B cell (primary cell): ENCODE measurements around the gene ATG4B. TPM values are rescaled to one million over a fixed set of nuclear protein-coding genes. Genes with fewer than 3 reads are reported as not detected.

ENCODE experiments used
- ATAC-seq: fragments of 200-7000 bp; cut with Tn5 transposase; one replicate; pipeline ENCODE4 v1.10.0; 2021; ENCODE audit warnings: low read depth, mild to moderate bottlenecking, moderate number of reproducible peaks, moderate library complexity
- CTCF ChIA-PET: fragments of 350-600 bp; sonication (Branson Sonifier 250); formaldehyde crosslinking; loops from one replicate; lab custom pipeline; 2021; ENCODE audit warnings: antibody characterized with exemption, inconsistent platforms; lab: Charles Lee
- POLR2A ChIA-PET: fragments of 350-600 bp; sonication (Branson Sonifier 250); formaldehyde crosslinking; loops from one replicate; lab custom pipeline; 2021; ENCODE audit warnings: antibody characterized with exemption; lab: Charles Lee
- DNase-seq: peaks from one replicate; pipeline ENCODE4 v3.0.0; 2013
- H2AFZ ChIP-seq: 2 replicates; pipeline ENCODE4 v1.6.1; 2012; ENCODE audit warnings: mild to moderate bottlenecking, low read depth, low read length; ENCODE audit not compliant: insufficient read depth, poor library complexity, severe bottlenecking
- H3K27ac ChIP-seq, 2 donors: 1 replicate in 1 of 2; 2 replicates in 1 of 2; pipeline ENCODE4 v1.5.1; 2012 to 2013; ENCODE audit warnings: low read length in 2 of 2, mild to moderate bottlenecking in 2 of 2, moderate library complexity in 1 of 2
- H3K27me3 ChIP-seq, 4 experiments: fragments of 200-600 bp in 1 of 4; sonication (generic) in 1 of 4; replicated peaks in 1 of 4; 1 replicate in 2 of 4; 2 replicates in 2 of 4; pipeline versions ENCODE4 v1.6.1 to v1.7.0; 2013 to 2016; ENCODE audit warnings: low read length in 3 of 4, mild to moderate bottlenecking in 2 of 4, mixed read lengths in 1 of 4, moderate library complexity in 1 of 4; ENCODE audit not compliant: insufficient read depth in 4 of 4, control insufficient read depth in 3 of 4; ENCODE audit errors: control extremely low read depth in 1 of 4
- H3K36me3 ChIP-seq, 2 experiments: replicated peaks in 1 of 2; 1 replicate in 1 of 2; 2 replicates in 1 of 2; pipeline versions ENCODE4 v1.6.1 to v1.7.1; 2013; ENCODE audit warnings: low read length in 1 of 2; ENCODE audit not compliant: insufficient read depth in 2 of 2, control insufficient read depth in 1 of 2; ENCODE audit errors: control extremely low read depth in 1 of 2, extremely low read depth in 1 of 2
- H3K4me1 ChIP-seq, 2 donors: fragments of 200-600 bp in 1 of 2; sonication (generic) in 1 of 2; 1 replicate in 1 of 2; 2 replicates in 1 of 2; pipeline versions ENCODE4 v1.5.1 to v1.6.1; 2013 to 2017; ENCODE audit warnings: low read length in 2 of 2; ENCODE audit not compliant: control insufficient read depth in 2 of 2, insufficient read depth in 2 of 2
- H3K4me2 ChIP-seq: replicated peaks from 2 replicates; pipeline ENCODE3; 2012; ENCODE audit warnings: mild to moderate bottlenecking, low read depth, low read length; ENCODE audit not compliant: poor library complexity, severe bottlenecking
- H3K4me3 ChIP-seq, 5 experiments: fragments of 200-600 bp in 1 of 5; sonication (generic) in 1 of 5; 1 replicate in 3 of 5; 2 replicates in 2 of 5; pipeline versions ENCODE4 v1.5.1 to v1.7.0; 2011 to 2016; ENCODE audit warnings: low read length in 4 of 5, mild to moderate bottlenecking in 4 of 5, low read depth in 2 of 5, control low read depth in 1 of 5, moderate library complexity in 1 of 5; ENCODE audit not compliant: insufficient read depth in 1 of 5; ENCODE audit errors: control extremely low read depth in 1 of 5, extremely low read depth in 1 of 5
- H3K79me2 ChIP-seq: fragments of 200-600 bp; sonication (generic); one replicate; pipeline ENCODE4 v1.6.0; 2016; ENCODE audit warnings: low read length; ENCODE audit not compliant: control insufficient read depth, insufficient read depth
- H3K9ac ChIP-seq: fragments of 200-600 bp; sonication (generic); 2 replicates; pipeline ENCODE4 v1.6.1; 2017; ENCODE audit warnings: mild to moderate bottlenecking, low read length, moderate library complexity
- H3K9me3 ChIP-seq, 3 donors: one replicate each; pipeline versions ENCODE4 v1.6.1 to v1.7.1; 2013; ENCODE audit warnings: low read length in 2 of 3; ENCODE audit not compliant: control insufficient read depth in 2 of 3, insufficient read depth in 1 of 3; ENCODE audit errors: control extremely low read depth in 1 of 3
- H4K20me1 ChIP-seq: 2 replicates; pipeline ENCODE4 v1.6.0; 2012; ENCODE audit warnings: mild to moderate bottlenecking, low read length; ENCODE audit not compliant: insufficient read depth, control insufficient read depth, poor library complexity, severe bottlenecking
- H3K27ac Mint-ChIP-seq: one replicate; pipeline ENCODE4 v1.8.0; 2021; ENCODE audit warnings: mixed read lengths
- H3K27me3 Mint-ChIP-seq: one replicate; pipeline ENCODE4 v1.8.0; 2021; ENCODE audit warnings: mixed read lengths
- H3K4me1 Mint-ChIP-seq: one replicate; pipeline ENCODE4 v1.8.0; 2021; ENCODE audit warnings: mixed read lengths
- H3K4me3 Mint-ChIP-seq: one replicate; pipeline ENCODE4 v1.8.0; 2021; ENCODE audit warnings: mixed read lengths
- H3K9me3 Mint-ChIP-seq: one replicate; pipeline ENCODE4 v1.8.0; 2022; ENCODE audit warnings: mixed read lengths; ENCODE audit not compliant: insufficient read depth
- CTCF ChIP-seq: fragments of 200-600 bp; IDR thresholded peaks from one replicate; pipeline ENCODE4 v1.8.0; 2022; ENCODE audit warnings: antibody characterized with exemption, mild to moderate bottlenecking
- EZH2 ChIP-seq: IDR thresholded peaks from 2 replicates; pipeline ENCODE4 v1.6.1; 2012; ENCODE audit warnings: borderline replicate concordance, low read depth, mild to moderate bottlenecking, moderate library complexity, low read length; ENCODE audit not compliant: insufficient read depth, poor library complexity, severe bottlenecking
- WGBS: methylation state at CpG from one replicate; pipeline ENCODE4 v1.1.5; 2013; ENCODE audit warnings: missing lambda C conversion rate; ENCODE audit not compliant: insufficient coverage; 5-methylcytosine and 5-hydroxymethylcytosine counted together
- intact Hi-C: fragments of 100-400 bp; cut with micrococcal nuclease; formaldehyde crosslinking; loops from one replicate; pipeline ENCODE4 v1.10.0; 2022
- polyA plus RNA-seq: library from polyadenylated mRNA; depleted of rRNA; stranded (reverse); fragments of >200 nt; gene quantifications from 2 replicates; pipeline ENCODE4 v1.2.3, GENCODE V29; 2012
- total RNA-seq, 2 donors: library from RNA; stranded (reverse); fragments of 120-200 nt in 1 of 2; gene quantifications; 1 replicate in 1 of 2; 2 replicates in 1 of 2; pipeline versions ENCODE4 v1.2.3 to v1.2.4, GENCODE V29; 2013 to 2022

ATG4B gene
- total and polyA plus RNA-seq, 2 donors (not counting 1 experiment from before 2014, with no cell fraction given): 130 TPM

- TF ChIP-seq CTCF: no peak
Measured at GRCh38 chr2:241655516-241656189, 18.2 kb downstream of the ATG4B start.

GRCh38 chr2:241656190-241656741 lies 18.8 kb downstream of the ATG4B start:
- WGBS: 98% methylated on average over 10 of the region's 13 CpGs
- H3K79me2 ChIP-seq: peaks cover 13% of the 10 kb centered on the region

More at GRCh38 chr2:241655516-241656189, 18.2 kb downstream of the ATG4B start:
- H3K27ac Mint-ChIP-seq: no peak overlapping the region
- intact Hi-C loops: no loop called here
- Histone ChIP-seq H3K36me3 (peaks cover 0 to 75% of the 10 kb centered on the region in 2 experiments), H3K4me1 (no peaks in the 10 kb centered on the region), H4K20me1 (peaks cover 3% of the 10 kb centered on the region), H3K27ac (no peak overlapping the region), H2AFZ (no peak overlapping the region), H3K4me2 (no peak overlapping the region), H3K4me3 (no peak overlapping the region), H3K9me3 (no peaks in the 10 kb centered on the region), H3K9ac (no peak overlapping the region), H3K27me3 (no peaks in the 10 kb centered on the region), H3K79me2 (peaks cover 13% of the 10 kb centered on the region)
- H3K9me3 Mint-ChIP-seq: no peaks in the 10 kb centered on the region
- ChIA-PET CTCF (no interaction called here), POLR2A (no interaction called here)
- WGBS: 98% methylated on average over 17 of the region's 17 CpGs
- DNase-seq (no peak), ATAC-seq (no peak)
- no peaks in the 10 kb centered on the region for H3K27me3 Mint-ChIP-seq
- no peaks in the 10 kb centered on the region for H3K4me1 Mint-ChIP-seq
- no peak overlapping the region for H3K4me3 Mint-ChIP-seq

More at GRCh38 chr2:241656190-241656741, 18.8 kb downstream of the ATG4B start:
- Mint-ChIP-seq H3K4me3 (no peak overlapping the region), H3K9me3 (no peaks in the 10 kb centered on the region), H3K4me1 (no peaks in the 10 kb centered on the region), H3K27me3 (no peaks in the 10 kb centered on the region), H3K27ac (no peak overlapping the region)
- no peak overlapping the region for H3K9ac ChIP-seq
- no peak for TF ChIP-seq EZH2
- TF ChIP-seq CTCF: no peak
- ATAC-seq (no peak), DNase-seq (no peak)
- H3K27me3 ChIP-seq: no peaks in the 10 kb centered on the region
- H3K36me3 ChIP-seq: peaks cover 0 to 76% of the 10 kb centered on the region in 2 experiments
- no peak overlapping the region for H2AFZ ChIP-seq
- POLR2A ChIA-PET: no interaction called here
- intact Hi-C loops: no loop called here
- H4K20me1 ChIP-seq: no peaks in the 10 kb centered on the region
- no peak overlapping the region for H3K4me3 ChIP-seq
- CTCF ChIA-PET: no interaction called here
- no peak overlapping the region for H3K27ac ChIP-seq
- no peaks in the 10 kb centered on the region for H3K9me3 ChIP-seq
- no peaks in the 10 kb centered on the region for H3K4me1 ChIP-seq
- no peak overlapping the region for H3K4me2 ChIP-seq
